Activated gamma-delta T cell (primary cell): ENCODE data around the gene CTXN1.
"Not testable (repeated sequence)": the region's sequence is repeated elsewhere in the genome, so short reads cannot be mapped to it uniquely, and the experiment has no call there.

Experiments used
- DNase-seq: peaks from one replicate; lab custom pipeline; 2025; lab: John Stamatoyannopoulos, UW

Gene CTXN1

DNA sequence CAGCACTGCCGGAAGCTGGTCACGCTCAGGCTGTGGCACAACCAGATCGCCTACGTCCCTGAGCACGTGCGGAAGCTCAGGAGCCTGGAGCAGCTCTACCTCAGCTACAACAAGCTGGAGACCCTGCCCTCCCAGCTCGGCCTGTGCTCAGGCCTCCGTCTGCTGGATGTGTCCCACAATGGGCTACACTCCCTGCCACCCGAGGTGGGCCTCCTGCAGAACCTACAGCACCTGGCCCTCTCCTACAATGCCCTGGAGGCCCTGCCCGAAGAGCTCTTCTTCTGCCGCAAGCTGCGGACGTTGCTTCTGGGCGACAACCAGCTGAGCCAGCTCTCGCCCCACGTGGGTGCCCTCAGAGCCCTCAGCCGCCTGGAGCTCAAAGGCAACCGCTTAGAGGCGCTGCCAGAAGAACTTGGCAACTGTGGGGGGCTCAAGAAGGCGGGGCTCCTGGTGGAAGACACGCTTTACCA is 25.5 kb downstream of the CTXN1 start:
- DNase-seq: no peak

DNA sequence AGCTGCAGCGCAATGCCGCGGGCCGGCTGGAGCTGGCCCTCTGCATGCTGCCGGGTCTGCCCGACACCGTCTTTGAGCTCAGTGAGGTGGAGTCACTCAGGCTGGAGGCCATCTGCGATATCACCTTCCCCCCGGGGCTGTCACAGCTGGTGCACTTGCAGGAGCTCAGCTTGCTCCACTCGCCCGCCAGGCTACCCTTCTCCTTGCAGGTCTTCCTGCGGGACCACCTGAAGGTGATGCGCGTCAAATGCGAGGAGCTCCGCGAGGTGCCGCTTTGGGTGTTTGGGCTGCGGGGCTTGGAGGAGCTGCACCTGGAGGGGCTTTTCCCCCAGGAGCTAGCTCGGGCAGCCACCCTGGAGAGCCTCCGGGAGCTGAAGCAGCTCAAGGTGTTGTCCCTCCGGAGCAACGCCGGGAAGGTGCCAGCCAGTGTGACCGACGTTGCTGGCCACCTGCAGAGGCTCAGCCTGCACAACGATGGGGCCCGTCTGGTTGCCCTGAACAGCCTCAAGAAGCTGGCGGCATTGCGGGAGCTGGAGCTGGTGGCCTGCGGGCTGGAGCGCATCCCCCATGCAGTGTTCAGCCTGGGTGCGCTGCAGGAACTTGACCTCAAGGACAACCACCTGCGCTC is 26.1 kb downstream of the CTXN1 start:
- no peak for DNase-seq

DNA sequence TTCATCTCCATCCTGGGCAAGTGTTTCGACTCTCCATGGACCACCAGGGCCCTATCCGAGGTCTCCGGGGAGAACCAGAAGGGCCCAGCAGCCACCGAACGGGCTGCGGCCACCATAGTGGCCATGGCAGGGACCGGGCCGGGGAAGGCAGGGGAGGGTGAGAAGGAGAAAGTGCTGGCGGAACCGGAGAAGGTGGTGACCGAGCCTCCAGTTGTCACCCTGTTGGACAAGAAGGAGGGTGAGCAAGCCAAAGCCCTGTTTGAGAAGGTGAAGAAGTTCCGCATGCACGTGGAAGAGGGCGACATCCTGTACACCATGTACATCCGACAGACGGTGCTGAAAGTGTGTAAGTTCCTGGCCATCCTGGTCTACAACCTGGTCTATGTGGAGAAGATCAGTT is 27.0 kb downstream of the CTXN1 start:
- no peak for DNase-seq

DNA sequence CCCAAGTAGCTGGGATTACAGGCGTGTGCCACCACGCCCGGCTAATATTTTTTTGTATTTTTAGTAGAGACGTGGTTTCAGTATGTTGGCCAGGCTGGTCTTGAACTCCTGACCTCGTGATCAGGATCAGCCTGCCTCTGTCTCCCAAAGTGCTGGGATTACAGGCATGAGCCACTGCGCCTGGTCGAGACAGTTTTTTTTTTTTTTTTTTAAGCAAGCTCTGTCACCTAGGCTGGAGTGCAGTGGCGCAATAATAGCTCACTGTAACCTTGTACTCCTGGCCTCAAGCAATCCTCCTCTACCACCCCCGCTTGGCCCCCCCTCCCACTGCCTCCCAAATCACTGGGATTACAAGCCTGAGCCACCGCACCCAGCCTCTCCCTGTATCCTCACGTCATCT is 28.6 kb downstream of the CTXN1 start:
- no peak for DNase-seq

DNA sequence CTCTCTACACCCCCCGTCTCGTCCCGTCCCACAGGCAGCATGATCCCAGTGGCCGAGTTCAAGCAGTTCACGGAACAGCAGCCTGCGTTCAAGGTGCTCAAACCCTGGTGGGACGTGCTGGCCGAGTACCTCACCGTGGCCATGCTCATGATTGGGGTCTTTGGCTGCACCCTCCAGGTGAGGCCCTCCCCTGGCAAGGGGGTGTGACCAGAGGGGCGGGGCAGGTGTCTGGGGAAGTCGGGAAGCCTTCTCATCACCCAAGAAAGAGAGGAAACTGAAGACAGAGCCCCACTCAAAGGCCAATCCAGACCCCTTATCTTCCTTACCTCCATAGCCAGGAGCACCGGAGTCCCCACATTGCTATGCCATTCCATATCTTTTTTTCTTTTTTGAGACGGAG is 30.4 kb downstream of the CTXN1 start:
- DNase-seq: no peak

DNA sequence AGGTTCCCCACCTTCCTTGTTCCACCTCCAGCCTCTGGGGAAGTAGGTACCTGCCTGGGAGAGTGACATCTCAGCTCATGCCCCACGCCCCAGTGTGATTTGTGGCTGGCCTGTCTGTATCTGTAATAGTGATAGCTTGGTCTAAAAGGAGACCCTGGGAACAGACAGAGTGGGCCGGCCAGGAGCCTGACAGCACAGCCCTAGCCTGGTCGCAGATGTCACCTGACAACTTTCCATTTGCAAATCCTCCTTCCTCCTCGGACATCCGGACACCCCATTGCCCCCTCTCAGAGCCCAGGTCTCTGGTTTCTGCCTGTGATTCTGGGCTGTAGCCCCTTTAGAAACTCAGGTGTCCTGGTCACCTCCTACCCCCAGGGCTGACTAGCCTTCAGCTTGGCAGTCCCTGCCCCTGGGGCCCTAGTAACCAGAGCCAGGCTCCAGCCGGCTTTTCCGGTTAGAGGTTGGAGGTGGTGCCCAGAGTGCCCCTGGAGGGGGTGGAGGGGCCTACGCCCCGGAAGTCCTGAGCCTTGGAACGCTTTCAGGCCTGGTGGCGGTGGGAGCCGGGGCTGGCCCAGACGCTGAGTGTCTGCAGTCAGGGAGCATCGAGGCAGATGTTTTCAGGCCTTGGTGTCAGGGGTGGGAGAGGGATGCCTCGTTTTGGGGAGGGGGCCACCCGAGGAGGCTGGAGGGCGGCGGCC is 31.2 kb downstream of the CTXN1 start:
- no peak for DNase-seq

DNA sequence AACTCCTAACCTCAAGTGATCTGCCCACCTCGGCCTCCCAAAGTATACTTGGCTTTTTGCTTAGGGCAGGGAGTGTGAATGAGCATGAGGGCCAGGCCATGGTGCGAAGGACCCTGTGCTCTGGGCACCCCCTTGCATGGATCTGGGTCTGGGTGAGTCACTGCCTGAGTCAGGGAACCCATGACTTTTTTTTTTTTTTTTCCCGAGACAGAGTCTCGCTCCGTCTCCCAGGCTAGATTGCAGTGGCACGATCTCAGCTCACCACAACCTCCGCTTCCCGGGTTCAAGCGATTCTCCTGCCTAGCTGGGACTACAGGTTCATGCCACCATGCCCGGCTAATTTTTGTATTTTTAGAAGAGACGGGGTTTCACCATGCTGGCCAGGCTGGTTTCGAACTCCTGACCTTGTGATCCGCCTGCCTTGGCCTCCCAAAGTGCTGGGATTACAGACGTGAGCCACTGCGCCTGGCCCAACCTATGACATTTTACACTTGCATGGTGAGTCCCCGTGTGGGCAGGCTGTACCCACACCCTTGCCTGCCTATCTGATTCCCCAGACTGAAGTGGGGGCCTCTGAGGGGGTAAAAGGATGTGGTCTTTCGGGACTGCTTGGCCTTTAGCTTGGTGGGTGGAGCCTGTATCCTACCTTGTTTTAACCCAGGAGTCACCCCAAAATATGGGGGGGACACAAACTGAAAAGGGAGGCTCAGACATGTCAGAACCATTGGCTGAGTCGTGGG is 32.4 kb downstream of the CTXN1 start:
- DNase-seq: not testable (repeated sequence)

DNA sequence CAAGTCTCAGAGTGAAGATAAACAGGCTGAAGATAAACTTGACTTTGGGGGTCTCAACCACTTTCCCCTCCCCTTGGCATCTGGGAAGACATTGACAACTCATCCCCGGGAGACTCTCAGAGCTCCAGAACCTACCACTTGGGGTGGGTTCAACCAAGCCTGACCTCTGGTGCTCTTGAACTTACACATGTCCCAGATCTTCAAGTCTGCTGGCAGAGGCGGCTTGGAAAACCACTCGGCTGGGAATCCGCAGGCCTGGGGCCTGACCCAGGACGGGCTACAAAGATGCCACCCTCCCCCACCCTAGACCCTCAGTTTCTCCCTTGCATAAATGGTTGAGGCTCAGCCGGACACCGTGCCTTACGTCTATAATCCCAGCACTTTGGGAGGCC is 37.1 kb downstream of the CTXN1 start:
- DNase-seq: no peak

DNA sequence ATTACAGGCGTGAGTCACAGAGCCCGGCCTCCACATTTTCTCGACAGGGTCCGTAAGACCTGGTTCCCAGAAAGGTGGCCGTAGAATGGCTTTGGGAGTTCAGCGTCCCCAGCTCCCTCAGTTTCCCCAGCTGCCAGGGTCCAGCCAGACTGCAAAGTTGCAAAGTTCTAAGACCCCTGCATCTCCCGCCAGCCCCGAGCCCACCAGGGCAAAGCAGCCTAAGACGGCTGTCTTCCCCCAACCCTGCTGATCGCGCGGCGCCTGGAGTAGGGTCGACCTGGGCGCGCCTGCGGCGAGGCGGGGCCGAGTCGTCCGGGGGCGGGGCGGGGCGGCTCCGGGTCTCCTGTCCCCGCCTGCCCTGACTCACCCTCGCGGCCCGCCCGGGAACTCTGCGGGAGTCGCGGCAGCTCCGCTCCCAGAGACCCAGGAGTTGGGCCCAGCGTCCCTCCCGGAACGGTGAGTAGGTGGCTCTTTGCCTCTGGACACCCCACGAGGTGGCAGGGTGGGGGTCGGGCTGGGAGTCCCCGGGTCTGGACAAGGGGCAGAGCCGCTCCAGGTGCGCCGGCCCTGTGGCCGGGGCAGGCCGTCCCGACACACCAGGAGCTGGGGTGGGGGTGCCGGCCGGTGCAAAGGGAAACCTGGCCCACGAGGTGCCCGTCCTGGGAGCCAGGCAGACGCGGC is 37.6 kb downstream of the CTXN1 start, which contains the start of gene LRRC8E:
TSS of gene LRRC8E (plus strand) at position 366 of the 681 bp plus-strand sequence. CDS start 7,094 bp downstream, outside the sequence.
- no peak for DNase-seq

DNA sequence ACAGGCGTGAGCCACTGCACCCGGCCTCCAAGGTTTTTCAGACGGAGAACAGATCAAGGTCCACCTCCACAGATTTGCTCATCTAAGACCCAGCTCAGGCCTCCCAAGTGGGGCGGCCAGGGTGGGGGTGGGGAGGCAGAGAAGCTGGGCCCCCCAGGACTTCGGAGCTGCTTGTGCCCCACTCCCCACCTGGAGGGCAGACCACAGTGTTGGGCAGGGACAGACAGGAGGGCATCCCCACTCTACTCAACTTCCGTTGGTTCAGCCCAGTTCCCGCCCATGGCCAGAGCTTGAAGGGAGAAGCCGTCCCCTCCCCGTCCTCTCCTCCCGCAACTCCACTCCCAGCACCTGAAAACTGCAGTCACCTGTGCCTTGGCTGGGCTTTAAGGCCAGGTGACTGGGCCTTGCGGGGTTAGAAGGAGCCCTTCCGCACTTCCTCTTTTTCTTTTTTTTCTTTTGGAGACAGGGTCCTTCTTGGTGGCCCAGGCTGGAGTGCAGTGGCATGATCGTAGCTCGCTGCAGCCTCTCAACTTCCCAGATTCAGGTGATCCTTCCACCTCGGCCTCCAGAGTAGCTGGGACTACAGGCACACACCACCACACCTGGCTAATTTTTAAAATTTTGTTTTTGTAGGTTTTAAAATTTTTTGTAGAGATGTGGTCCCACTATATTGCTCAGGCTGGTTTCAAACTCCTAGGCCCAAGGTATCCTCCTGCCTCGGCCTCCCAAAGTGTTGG is 38.4 kb downstream of the CTXN1 start:
- DNase-seq: no peak

DNA sequence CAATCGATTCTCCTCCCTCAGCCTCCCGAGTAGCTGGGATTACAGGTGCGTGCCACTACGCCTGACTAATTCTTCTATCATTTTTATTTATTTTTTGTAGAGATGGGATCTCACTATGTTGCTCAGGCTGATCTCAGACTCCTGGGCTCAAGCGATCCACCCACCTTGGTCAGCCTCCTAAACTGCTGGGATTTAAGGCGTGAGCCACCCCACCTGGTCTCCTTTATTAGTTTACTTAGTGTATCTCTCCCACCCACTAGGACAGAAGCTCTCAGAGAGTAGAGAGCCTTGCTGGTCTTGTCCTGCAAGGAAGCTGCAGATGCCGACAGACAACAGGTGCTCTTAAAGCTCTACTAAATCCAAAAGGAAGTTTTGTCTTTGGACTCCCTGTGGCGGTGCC is 40.1 kb downstream of the CTXN1 start:
- no peak for DNase-seq

DNA sequence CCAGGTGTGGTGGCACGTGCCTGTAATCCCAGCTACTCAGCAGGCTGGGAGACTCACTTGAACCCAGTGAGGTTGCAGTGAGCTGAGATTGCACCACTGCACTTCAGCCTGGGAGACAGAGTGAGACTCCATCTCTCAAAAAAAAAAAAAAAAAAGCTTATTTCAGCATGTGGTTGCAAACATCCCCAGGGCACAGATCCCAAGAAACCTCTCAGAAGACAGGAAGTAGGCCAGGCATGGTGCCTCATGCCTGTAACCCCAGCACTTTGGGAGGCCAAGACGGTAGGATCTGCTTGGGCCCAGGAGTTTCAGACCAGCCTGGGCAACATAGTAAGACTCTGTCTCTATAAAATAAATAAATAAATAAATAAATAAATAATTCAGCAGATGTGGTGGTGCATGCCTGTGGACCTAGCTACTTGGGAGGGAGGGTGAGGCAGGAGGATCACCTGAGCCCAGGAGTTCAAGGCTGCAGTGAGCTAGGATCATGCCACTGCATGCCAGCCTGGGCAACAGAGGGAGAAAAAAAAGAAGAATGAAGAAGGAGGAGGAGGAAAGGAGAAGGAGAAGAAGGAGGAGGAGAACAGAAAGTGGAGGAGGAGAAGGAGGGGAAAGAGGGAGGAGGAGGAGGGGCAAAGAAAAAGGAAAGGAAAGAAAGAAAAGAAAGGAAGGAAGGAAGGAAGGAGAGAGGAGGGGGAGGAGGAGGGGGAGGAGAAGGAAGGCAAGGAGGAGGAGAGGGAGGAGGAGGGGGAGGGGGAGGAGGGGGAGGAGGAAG is 42.0 kb downstream of the CTXN1 start:
- no peak for DNase-seq

DNA sequence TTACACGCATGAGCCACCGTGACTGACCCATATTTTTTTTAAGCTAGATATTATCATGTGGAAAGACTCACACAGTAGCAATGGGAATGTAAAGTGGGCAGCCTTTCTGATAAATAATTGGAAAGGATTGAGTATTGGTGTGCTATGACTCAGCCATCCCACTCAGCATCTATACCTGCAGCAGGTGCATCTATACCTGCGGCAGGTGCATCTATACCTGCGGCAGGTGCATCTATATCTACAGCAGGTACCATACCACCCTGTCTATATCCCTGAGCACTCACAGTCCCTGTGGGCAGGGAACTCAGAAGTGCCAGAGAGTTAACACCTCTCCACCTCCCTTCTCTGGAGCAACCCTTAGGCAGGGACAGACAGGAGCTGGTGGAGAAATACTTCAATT is 42.8 kb downstream of the CTXN1 start:
- no peak for DNase-seq

DNA sequence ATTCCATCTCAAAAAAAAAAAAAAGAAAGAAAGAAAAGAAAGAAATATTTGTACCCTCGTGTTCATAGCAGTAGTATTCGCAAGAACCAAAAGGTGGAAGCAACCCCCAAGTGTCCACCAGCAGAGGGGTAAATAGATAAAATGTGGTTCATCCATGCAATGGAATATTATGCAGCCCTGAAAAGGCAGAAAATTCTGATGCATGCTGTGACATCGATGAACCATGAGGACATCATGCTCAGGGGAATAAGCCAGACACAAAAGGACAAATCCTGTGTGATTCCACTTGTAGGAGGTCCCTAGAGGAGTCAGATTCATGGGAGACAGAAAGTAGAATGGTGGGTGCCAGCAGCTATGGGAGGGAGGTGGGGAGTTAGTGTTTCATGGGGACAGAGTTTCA is 44.0 kb downstream of the CTXN1 start:
- DNase-seq: no peak

DNA sequence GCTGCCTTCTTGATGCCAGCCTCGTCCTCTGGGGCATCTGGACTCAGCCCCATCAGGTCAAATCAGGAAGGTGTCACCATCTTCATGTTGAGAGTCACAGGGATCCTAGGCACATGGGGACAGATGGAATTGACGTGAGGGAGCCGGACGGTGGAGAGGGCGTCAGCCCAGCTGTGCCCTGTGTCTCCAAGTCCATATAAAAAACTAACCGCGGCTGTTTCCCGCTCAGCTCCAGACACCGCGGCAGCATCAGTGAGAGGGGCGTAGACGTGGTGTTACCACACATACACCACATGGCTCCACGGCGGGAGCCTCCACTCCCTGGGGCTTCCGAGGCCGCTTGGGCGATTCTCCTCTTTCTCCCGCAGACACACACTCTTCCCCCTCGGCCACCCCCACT is 46.1 kb downstream of the CTXN1 start:
- DNase-seq: no peak

DNA sequence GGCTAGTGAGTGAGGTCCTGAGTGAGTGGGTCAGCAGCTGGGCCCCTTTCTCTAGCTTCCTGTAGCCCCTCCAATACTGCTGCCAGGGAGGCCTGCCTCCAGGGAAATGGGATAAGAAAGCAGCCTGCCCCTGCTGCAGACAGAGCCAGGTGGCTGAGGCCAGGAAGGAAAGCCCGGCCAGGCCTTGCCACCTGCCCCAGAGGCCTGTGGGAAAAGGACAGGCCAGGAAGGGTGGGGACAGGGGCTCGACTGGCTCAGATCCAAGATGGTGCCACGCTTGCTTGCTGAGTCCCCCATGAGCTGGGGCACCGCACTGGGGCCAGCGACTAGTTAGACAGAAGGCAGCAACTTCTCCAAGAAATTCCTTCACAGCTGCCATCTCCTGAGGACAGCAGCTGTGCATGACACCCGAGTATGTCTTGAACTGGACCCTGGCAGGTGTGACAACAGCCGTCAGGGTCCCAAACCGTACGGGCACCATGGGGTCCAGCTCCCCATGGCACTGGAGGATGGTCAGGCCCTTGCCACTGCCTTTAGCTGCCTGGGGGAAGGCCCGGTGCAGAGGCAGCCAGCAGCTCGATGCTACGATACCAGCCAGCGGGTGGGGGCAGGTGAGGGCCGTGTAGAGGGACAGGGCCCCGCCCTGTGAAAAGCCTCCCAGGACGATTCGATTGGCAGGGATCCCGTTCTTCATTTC is 46.7 kb downstream of the CTXN1 start:
- no peak for DNase-seq

DNA sequence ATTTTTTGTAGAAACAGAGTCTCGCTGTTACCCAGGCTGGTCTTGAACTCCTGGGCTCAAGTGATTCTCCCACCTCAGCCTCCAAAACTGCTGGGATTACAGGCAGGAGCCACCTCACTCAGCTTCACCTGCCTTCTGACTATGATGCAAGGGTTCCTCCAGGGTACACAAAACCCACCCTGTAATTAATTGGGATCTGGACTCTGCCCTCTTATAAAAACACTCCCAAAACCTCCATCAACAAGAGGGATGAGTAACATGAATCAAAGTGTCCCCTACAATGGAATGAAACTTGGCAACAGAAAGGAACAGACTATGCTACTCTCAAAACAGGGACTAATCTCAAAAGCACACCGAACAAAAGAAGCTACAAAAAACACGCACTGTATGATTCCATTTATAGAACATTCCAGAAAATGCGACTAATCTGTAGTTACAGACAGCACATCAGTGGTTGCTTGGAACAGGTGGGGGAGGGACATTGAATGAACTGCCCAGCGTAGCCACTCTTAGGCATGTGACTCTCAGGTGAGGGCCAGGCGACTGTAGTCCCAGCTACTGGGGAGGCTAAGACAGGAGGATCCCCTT is 48.6 kb downstream of the CTXN1 start:
- no peak for DNase-seq

DNA sequence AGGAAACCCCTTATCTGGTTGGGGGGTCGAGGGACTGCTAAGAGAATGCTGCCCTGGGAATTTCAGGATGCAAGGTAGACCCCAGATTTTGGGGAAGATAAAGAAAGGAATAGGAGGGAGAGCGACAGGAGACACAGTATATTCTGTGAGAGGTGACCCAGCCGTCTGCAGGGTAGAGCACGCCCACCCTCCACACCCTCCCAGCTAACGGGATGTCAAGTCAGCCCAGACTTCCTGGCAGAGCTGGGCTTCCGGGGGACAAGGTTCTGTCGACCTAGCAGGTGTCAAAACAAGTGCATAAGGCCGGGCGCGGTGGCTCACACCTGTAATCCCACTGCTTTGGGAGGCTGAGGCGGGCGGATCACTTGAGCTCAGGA is 51.0 kb downstream of the CTXN1 start:
- no peak for DNase-seq
